ENCODE results near the gene CSMD2.

CSMD2 gene

GRCh38 chr1:33494929-33495328, 670.1 kb downstream of the CSMD2 start:
- TF ChIP-seq CTCF (IDR thresholded peaks at IDR 0.05; ENCODE audit: low read depth, low read length), result no peak
- no peak overlapping the region for H3K4me3 ChIP-seq (ENCODE audit: low read depth, low read length)
- no peak for DNase-seq (ENCODE audit: low read depth, low spot score)
- in situ Hi-C loops (cut with HindIII; ENCODE audit: low sequenced_read_pairs), result no loop called here

GRCh38 chr1:33488624-33489023, 676.4 kb downstream of the CSMD2 start:
- TF ChIP-seq CTCF (IDR thresholded peaks at IDR 0.05; ENCODE audit: low read depth, low read length), result no peak

DNA sequence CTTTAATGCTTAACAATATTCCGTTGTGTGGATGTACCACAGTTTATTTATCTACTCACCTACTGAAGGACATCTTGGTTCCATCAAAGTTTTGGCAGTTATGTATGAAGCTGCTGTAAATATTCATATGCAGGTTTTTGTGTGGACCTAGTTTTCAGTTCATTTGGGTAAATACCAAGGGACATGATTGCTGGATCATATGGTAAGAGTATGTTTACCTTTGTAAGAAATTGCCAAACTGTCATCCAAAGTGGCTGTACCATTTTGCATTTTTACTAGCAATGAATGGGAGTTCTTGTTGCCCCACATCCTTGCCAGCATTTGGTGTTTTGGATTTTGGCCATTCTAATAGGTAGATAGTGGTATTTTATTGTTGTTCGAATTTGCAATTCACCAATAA, 682.6 kb downstream of the CSMD2 start:
- no peak for TF ChIP-seq CTCF (IDR thresholded peaks at IDR 0.05; ENCODE audit: low read depth, low read length)
- in situ Hi-C loops (cut with HindIII; ENCODE audit: low sequenced_read_pairs), result no loop called here
- no peak for DNase-seq (ENCODE audit: low read depth, low spot score)
- H3K4me3 ChIP-seq (ENCODE audit: low read depth, low read length), result no peak overlapping the region

More at GRCh38 chr1:33488624-33489023, 676.4 kb downstream of the CSMD2 start:
- in situ Hi-C loops (cut with HindIII; ENCODE audit: low sequenced_read_pairs), result no loop called here
- no peak for DNase-seq (ENCODE audit: low read depth, low spot score)
- no peak overlapping the region for H3K4me3 ChIP-seq (ENCODE audit: low read depth, low read length)

DNA sequence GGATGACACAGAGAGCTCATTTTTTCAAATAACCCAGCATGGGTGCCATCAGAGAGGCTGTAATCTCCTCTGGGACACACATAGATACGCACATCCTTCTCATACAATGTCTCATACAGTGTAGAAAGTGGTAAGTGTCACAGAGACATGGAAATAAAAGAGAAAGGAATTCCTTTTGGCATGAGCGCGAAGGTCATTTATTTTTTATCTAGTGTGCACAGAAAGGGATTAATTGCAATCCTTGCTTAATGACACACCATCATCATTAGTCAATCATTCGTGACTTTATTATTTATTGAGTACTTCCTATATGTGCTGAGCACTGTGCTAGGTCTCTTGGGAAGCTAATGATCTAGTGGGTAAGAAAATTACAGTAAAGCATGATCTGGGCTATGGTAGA, 687.6 kb downstream of the CSMD2 start:
- no peak overlapping the region for H3K4me3 ChIP-seq (ENCODE audit: low read depth, low read length)
- DNase-seq (ENCODE audit: low read depth, low spot score), result no peak
- in situ Hi-C loops (cut with HindIII; ENCODE audit: low sequenced_read_pairs), result no loop called here
- no peak for TF ChIP-seq CTCF (IDR thresholded peaks at IDR 0.05; ENCODE audit: low read depth, low read length)

DNA sequence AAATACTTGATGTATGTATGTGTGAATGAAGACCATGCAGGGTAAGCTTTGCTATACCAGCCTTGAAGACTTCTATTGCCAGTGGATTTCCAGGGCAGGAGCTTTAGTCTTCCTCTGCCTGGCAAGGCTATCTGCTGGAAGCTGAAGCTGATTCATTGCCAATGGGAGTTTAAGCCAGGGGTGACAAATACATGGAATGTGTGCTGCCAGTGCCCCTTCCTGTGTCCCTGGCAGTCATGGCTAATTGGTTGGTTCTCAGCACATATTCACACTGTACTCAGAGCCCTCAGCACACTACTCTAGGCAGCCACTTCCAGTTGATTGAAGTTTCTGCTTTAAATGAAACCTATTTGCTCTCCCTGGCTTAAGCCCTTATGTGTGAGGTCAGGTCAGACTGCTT, 691.1 kb downstream of the CSMD2 start:
- in situ Hi-C loops (cut with HindIII; ENCODE audit: low sequenced_read_pairs), result no loop called here
- no peak for TF ChIP-seq CTCF (IDR thresholded peaks at IDR 0.05; ENCODE audit: low read depth, low read length)
- no peak for DNase-seq (ENCODE audit: low read depth, low spot score)
- H3K4me3 ChIP-seq (ENCODE audit: low read depth, low read length), result no peak overlapping the region

DNA sequence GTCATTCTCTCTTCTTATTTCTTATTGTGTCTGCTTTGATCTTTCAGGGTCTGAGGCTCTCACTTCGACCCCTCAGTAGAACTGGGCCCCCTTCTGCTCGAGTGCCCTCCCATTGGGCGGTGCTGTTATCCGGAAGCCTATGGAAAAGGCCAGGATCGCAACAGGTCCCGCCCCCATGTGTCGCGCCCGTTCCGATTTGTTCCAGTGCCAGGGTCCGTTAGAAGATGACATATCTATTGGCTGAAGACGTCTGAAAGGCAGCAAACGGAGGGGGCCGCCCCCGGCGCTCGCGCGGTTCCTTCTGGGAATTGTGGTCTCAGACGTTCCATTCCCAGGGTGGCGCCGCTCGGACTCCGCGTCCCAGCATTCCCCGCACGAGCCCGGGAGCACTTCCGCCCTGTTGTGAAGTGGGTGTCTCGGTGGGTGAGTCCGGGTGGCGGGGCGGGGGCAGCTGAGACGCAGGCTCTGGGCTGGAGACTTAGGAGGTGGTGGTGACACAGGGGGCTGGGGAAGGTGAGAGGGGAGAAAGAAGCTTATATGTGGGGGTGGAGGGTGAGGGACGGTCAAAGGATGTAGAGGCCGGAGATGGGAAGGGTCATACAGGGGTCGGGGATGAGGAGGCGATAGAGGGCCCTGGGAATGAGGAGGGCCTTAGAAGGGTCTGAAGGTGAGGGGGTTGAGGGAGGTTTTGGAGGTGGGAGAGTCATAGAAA, 692.6 kb downstream of the CSMD2 start, which contains the start of gene ZSCAN20:
ZSCAN20 (plus strand) TSS at position 377 of the 712 bp plus-strand sequence. CDS start 6,644 bp downstream, outside the sequence.
- in situ Hi-C loops (cut with HindIII; ENCODE audit: low sequenced_read_pairs), result no loop called here
- peak; percentile 99 for DNase-seq (ENCODE audit: low read depth, low spot score)
- TF ChIP-seq CTCF (IDR thresholded peaks at IDR 0.05; ENCODE audit: low read depth, low read length), result no peak
- peak within 1 kb of the TSS; percentile 63 for H3K4me3 ChIP-seq (ENCODE audit: low read depth, low read length)

Data from astrocyte of the spinal cord (primary cell).